Astrocyte (in vitro differentiated cells and primary cell): ENCODE measurements around the gene PLD3. TPM values are rescaled to one million over a fixed set of nuclear protein-coding genes. Genes with fewer than 3 reads are reported as not detected.
"Not testable (repeated sequence)": the region's sequence is repeated elsewhere in the genome, so short reads cannot be mapped to it uniquely, and the experiment has no call there.

Source experiments
- DNase-seq: peaks from one replicate; pipeline ENCODE4 v3.0.0-alpha.2; 2010; ENCODE audit warnings: low read depth
- FAIRE-seq: peaks from 2 replicates; lab custom pipeline; 2011; peaks lifted over from hg19 to GRCh38; lab: Jason Lieb, UNC
- H2AFZ ChIP-seq: 2 replicates; pipeline ENCODE4 v1.6.0; 2012; ENCODE audit warnings: low read depth, low read length, inconsistent platforms
- H3K27ac ChIP-seq: 2 replicates; pipeline ENCODE4 v1.5.1; 2011; ENCODE audit warnings: low read depth, low read length, inconsistent platforms
- H3K27me3 ChIP-seq: 2 replicates; pipeline ENCODE4 v1.6.0; 2011; ENCODE audit warnings: low read length, inconsistent platforms; ENCODE audit not compliant: insufficient read depth
- H3K36me3 ChIP-seq: 2 replicates; pipeline ENCODE4 v1.5.1; 2011; ENCODE audit warnings: low read length, inconsistent platforms; ENCODE audit not compliant: insufficient read depth
- H3K4me1 ChIP-seq: 2 replicates; pipeline ENCODE4 v1.5.1; 2011; ENCODE audit warnings: low read length, inconsistent platforms; ENCODE audit not compliant: insufficient read depth
- H3K4me2 ChIP-seq: 2 replicates; pipeline ENCODE4 v1.6.0; 2012; ENCODE audit warnings: low read length, inconsistent platforms
- H3K4me3 ChIP-seq: 2 replicates; pipeline ENCODE4 v1.5.1; 2011; ENCODE audit warnings: low read depth, mild to moderate bottlenecking, low read length, inconsistent platforms; ENCODE audit not compliant: insufficient read depth
- H3K79me2 ChIP-seq: 2 replicates; pipeline ENCODE4 v1.6.0; 2012; ENCODE audit warnings: mild to moderate bottlenecking, low read length, inconsistent platforms; ENCODE audit not compliant: insufficient read depth
- H3K9ac ChIP-seq: 2 replicates; pipeline ENCODE4 v1.6.0; 2012; ENCODE audit warnings: mild to moderate bottlenecking, low read length, inconsistent platforms
- H3K9me3 ChIP-seq: 2 replicates; pipeline ENCODE4 v1.5.1; 2012; ENCODE audit warnings: low read depth, mild to moderate bottlenecking, low read length, inconsistent platforms; ENCODE audit not compliant: insufficient read depth
- H4K20me1 ChIP-seq: 2 replicates; pipeline ENCODE4 v1.6.0; 2012; ENCODE audit warnings: low read length, inconsistent platforms; ENCODE audit not compliant: insufficient read depth
- H3K27ac Mint-ChIP-seq: one replicate; pipeline ENCODE4 v1.8.0; 2021; ENCODE audit warnings: mild to moderate bottlenecking, mixed read lengths; ENCODE audit not compliant: unreplicated experiment
- H3K27me3 Mint-ChIP-seq: one replicate; pipeline ENCODE4 v1.8.0; 2021; ENCODE audit warnings: low read depth, mixed read lengths; ENCODE audit not compliant: unreplicated experiment
- H3K36me3 Mint-ChIP-seq: one replicate; pipeline ENCODE4 v1.8.0; 2021; ENCODE audit warnings: low read depth, mixed read lengths; ENCODE audit not compliant: unreplicated experiment
- H3K4me1 Mint-ChIP-seq: one replicate; pipeline ENCODE4 v1.8.0; 2021; ENCODE audit warnings: low read depth, mixed read lengths; ENCODE audit not compliant: unreplicated experiment
- H3K4me3 Mint-ChIP-seq: one replicate; pipeline ENCODE4 v1.8.0; 2021; ENCODE audit warnings: mild to moderate bottlenecking, moderate library complexity, mixed read lengths; ENCODE audit not compliant: unreplicated experiment
- H3K9me3 Mint-ChIP-seq: one replicate; pipeline ENCODE4 v1.8.0; 2021; ENCODE audit warnings: mild to moderate bottlenecking, mixed read lengths; ENCODE audit not compliant: unreplicated experiment
- CTCF ChIP-seq: IDR thresholded peaks from 2 replicates; pipeline ENCODE4 v1.5.1; 2011; ENCODE audit warnings: low read depth, mild to moderate bottlenecking, inconsistent platforms, low read length, moderate library complexity; ENCODE audit not compliant: insufficient read depth
- EZH2 ChIP-seq: IDR thresholded peaks from 2 replicates; pipeline ENCODE4 v1.6.1; 2012; ENCODE audit warnings: mild to moderate bottlenecking, low read length, inconsistent platforms; ENCODE audit not compliant: insufficient read depth
- total RNA-seq: library from RNA; stranded (reverse); gene quantifications from 2 replicates; pipeline ENCODE4 v1.2.1, GENCODE V29; 2021

Gene PLD3
- total RNA-seq, 1 donor from 2014 or later: 728 TPM

DNA sequence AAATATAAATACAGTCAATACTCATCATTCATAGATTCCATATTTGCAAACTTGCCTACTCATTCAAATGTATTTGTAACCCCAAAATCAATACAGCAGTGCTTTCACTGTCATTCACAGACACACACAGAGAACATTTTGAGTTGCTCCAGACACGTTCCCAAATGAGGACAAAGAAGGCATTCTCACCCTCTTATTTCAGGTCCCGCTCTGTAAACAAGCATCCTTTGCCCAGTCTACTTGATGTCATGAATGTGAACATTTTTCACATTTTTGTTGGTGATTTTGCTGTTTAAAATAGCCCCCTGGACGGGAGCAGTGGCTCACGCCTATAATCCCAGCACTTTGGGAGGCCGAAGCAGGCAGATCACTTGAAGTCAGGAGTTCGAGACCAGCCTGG is 15.8 kb upstream of the PLD3 start:
- no peak for FAIRE-seq
- H3K36me3 Mint-ChIP-seq: peaks cover 21% of the 10 kb centered on the region

DNA sequence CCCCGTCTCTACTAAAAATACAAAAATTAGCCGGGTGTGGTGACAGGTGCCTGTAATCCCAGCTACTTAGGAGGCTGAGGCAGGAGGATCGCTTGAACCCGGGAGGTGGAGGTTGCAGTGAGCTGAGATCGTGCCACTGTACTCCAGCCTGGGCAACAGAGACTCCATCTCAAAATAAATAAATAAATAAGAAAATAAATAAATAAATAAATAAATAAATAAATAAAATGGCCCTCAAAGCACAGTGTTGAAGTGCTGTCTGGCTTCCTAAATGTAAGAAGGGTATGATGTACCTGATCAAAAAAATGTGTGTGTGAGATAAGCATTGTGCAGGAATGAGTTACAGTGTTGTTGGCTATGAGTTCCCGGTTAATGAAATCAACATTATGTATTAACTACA is 15.4 kb upstream of the PLD3 start:
- not testable (repeated sequence) for H3K4me1 Mint-ChIP-seq, H3K27ac Mint-ChIP-seq, H3K27me3 ChIP-seq, H3K4me2 ChIP-seq, H3K79me2 ChIP-seq, H3K9me3 ChIP-seq, H3K9me3 Mint-ChIP-seq, H3K4me1 ChIP-seq, H2AFZ ChIP-seq, H3K27me3 Mint-ChIP-seq, H3K27ac ChIP-seq, H3K4me3 ChIP-seq, H3K4me3 Mint-ChIP-seq, DNase-seq, FAIRE-seq, H3K9ac ChIP-seq
- H3K36me3 Mint-ChIP-seq: peaks cover 21% of the 10 kb centered on the region
- peaks cover 24% of the 10 kb centered on the region for H3K36me3 ChIP-seq
- H4K20me1 ChIP-seq: peaks cover 29% of the 10 kb centered on the region

More for the DNA sequence above, 15.8 kb upstream of the PLD3 start:
- no peaks in the 10 kb centered on the region for H3K27me3 Mint-ChIP-seq
- no peak overlapping the region for H3K4me3 ChIP-seq
- H3K27ac Mint-ChIP-seq: no peak overlapping the region
- DNase-seq: no peak
- H4K20me1 ChIP-seq: peaks cover 26% of the 10 kb centered on the region
- H3K4me3 Mint-ChIP-seq: no peak overlapping the region
- peaks cover 7% of the 10 kb centered on the region for H3K4me1 ChIP-seq
- no peak overlapping the region for H3K4me2 ChIP-seq
- no peak overlapping the region for H3K27ac ChIP-seq
- no peak overlapping the region for H3K9ac ChIP-seq
- H3K79me2 ChIP-seq: peaks cover 5% of the 10 kb centered on the region
- no peaks in the 10 kb centered on the region for H3K9me3 ChIP-seq
- TF ChIP-seq CTCF: no peak
- no peak for TF ChIP-seq EZH2
- no peaks in the 10 kb centered on the region for H3K4me1 Mint-ChIP-seq
- H3K9me3 Mint-ChIP-seq: no peaks in the 10 kb centered on the region
- H2AFZ ChIP-seq: no peak overlapping the region
- no peaks in the 10 kb centered on the region for H3K27me3 ChIP-seq
- H3K36me3 ChIP-seq: peaks cover 28% of the 10 kb centered on the region

- no peak overlapping the region for H3K27ac Mint-ChIP-seq
- H3K36me3 Mint-ChIP-seq: peaks cover 17% of the 10 kb centered on the region
Measured at GRCh38 chr19:40335101-40335500, 13.4 kb upstream of the PLD3 start.

More at GRCh38 chr19:40335101-40335500, 13.4 kb upstream of the PLD3 start:
- Histone ChIP-seq H3K27ac (no peak overlapping the region), H2AFZ (no peak overlapping the region), H4K20me1 (peaks cover 29% of the 10 kb centered on the region), H3K9me3 (no peaks in the 10 kb centered on the region), H3K79me2 (peaks cover 16% of the 10 kb centered on the region), H3K36me3 (peaks cover 19% of the 10 kb centered on the region), H3K4me2 (no peak overlapping the region), H3K27me3 (no peaks in the 10 kb centered on the region), H3K4me1 (peaks cover 7% of the 10 kb centered on the region), H3K4me3 (no peak overlapping the region), H3K9ac (no peak overlapping the region)
- FAIRE-seq (no peak), DNase-seq (no peak)
- TF ChIP-seq EZH2 (no peak), CTCF (no peak)
- Mint-ChIP-seq H3K4me3 (no peak overlapping the region), H3K27me3 (no peaks in the 10 kb centered on the region), H3K9me3 (no peaks in the 10 kb centered on the region), H3K4me1 (no peaks in the 10 kb centered on the region)
